Osteocyte (in vitro differentiated cells): ENCODE measurements around the gene HAO1. TPM values are rescaled to one million over a fixed set of nuclear protein-coding genes. Genes with fewer than 3 reads are reported as not detected.
"Not testable (repeated sequence)": the region's sequence is repeated elsewhere in the genome, so short reads cannot be mapped to it uniquely, and the experiment has no call there.

Source experiments
- DNase-seq: peaks from one replicate; pipeline ENCODE4 v3.0.0; 2021; ENCODE audit warnings: mixed read lengths; ENCODE audit not compliant: unreplicated experiment; ENCODE audit errors: extremely low spot score
- H3K27ac Mint-ChIP-seq: one replicate; pipeline ENCODE4 v1.8.0; 2021; ENCODE audit warnings: mild to moderate bottlenecking, mixed read lengths; ENCODE audit not compliant: unreplicated experiment
- H3K27me3 Mint-ChIP-seq: one replicate; pipeline ENCODE4 v1.8.0; 2021; ENCODE audit warnings: mixed read lengths; ENCODE audit not compliant: unreplicated experiment
- H3K36me3 Mint-ChIP-seq: one replicate; pipeline ENCODE4 v1.8.0; 2021; ENCODE audit warnings: mixed read lengths; ENCODE audit not compliant: unreplicated experiment
- H3K4me1 Mint-ChIP-seq: one replicate; pipeline ENCODE4 v1.8.0; 2021; ENCODE audit warnings: mixed read lengths; ENCODE audit not compliant: unreplicated experiment
- H3K4me3 Mint-ChIP-seq: one replicate; pipeline ENCODE4 v1.8.0; 2021; ENCODE audit warnings: mild to moderate bottlenecking, moderate library complexity, mixed read lengths; ENCODE audit not compliant: unreplicated experiment
- H3K9me3 Mint-ChIP-seq: one replicate; pipeline ENCODE4 v1.8.0; 2021; ENCODE audit warnings: mixed read lengths; ENCODE audit not compliant: unreplicated experiment
- CTCF ChIP-seq: fragments of 200-600 bp; sonication (generic); IDR thresholded peaks from 2 replicates; pipeline ENCODE4 v1.5.0; 2021; ENCODE audit warnings: antibody characterized with exemption, mild to moderate bottlenecking, moderate library complexity
- total RNA-seq: library from RNA; stranded (reverse); gene quantifications from 2 replicates; pipeline ENCODE4 v1.2.1, GENCODE V29; 2021

HAO1 gene
- total RNA-seq, 1 donor from 2014 or later = not detected

GRCh38 chr20:7967199-7967844 lies 27.1 kb upstream of the HAO1 start:
- DNase-seq = no peak
- no peak overlapping the region for H3K27ac Mint-ChIP-seq
- no peak for TF ChIP-seq CTCF
- no peaks in the 10 kb centered on the region for H3K4me1 Mint-ChIP-seq
- no peak overlapping the region for H3K4me3 Mint-ChIP-seq
- peaks cover 23% of the 10 kb centered on the region for H3K27me3 Mint-ChIP-seq
- H3K9me3 Mint-ChIP-seq = no peaks in the 10 kb centered on the region
- no peaks in the 10 kb centered on the region for H3K36me3 Mint-ChIP-seq

- H3K4me1 Mint-ChIP-seq = no peaks in the 10 kb centered on the region
- H3K36me3 Mint-ChIP-seq = no peaks in the 10 kb centered on the region
- H3K9me3 Mint-ChIP-seq = no peaks in the 10 kb centered on the region
- H3K27ac Mint-ChIP-seq = no peak overlapping the region
- no peak for TF ChIP-seq CTCF
- no peak overlapping the region for H3K4me3 Mint-ChIP-seq
- no peak for DNase-seq
- peaks cover 17% of the 10 kb centered on the region for H3K27me3 Mint-ChIP-seq
Measured at GRCh38 chr20:7966176-7966575, 25.9 kb upstream of the HAO1 start.

GRCh38 chr20:7959484-7959883 lies 19.2 kb upstream of the HAO1 start:
- no peaks in the 10 kb centered on the region for H3K4me1 Mint-ChIP-seq
- H3K36me3 Mint-ChIP-seq = no peaks in the 10 kb centered on the region
- no peak for TF ChIP-seq CTCF

GRCh38 chr20:7956561-7956960 lies 16.3 kb upstream of the HAO1 start:
- H3K9me3 Mint-ChIP-seq, H3K4me3 Mint-ChIP-seq, H3K36me3 Mint-ChIP-seq, H3K27ac Mint-ChIP-seq, DNase-seq, H3K4me1 Mint-ChIP-seq: not testable (repeated sequence)
- peaks cover 30% of the 10 kb centered on the region for H3K27me3 Mint-ChIP-seq

More at GRCh38 chr20:7959484-7959883, 19.2 kb upstream of the HAO1 start:
- Mint-ChIP-seq H3K4me3 (no peak overlapping the region), H3K9me3 (no peaks in the 10 kb centered on the region), H3K27ac (no peak overlapping the region), H3K27me3 (peaks cover 22% of the 10 kb centered on the region)
- DNase-seq = no peak

GRCh38 chr20:7950387-7950786 lies 10.1 kb upstream of the HAO1 start:
- no peaks in the 10 kb centered on the region for H3K4me1 Mint-ChIP-seq
- no peak for TF ChIP-seq CTCF
- no peak for DNase-seq
- H3K9me3 Mint-ChIP-seq = peaks cover 13% of the 10 kb centered on the region
- no peak overlapping the region for H3K27ac Mint-ChIP-seq
- no peak overlapping the region for H3K4me3 Mint-ChIP-seq
- peaks cover 45% of the 10 kb centered on the region for H3K27me3 Mint-ChIP-seq
- H3K36me3 Mint-ChIP-seq = no peaks in the 10 kb centered on the region
